K562 (cell line): ENCODE measurements around the gene TACC3.

Source experiments
- HMGN3 ChIP-seq: IDR thresholded peaks from 2 replicates; pipeline ENCODE4 v1.6.1; 2011; ENCODE audit warnings: borderline replicate concordance, low read depth, mild to moderate bottlenecking, mixed read lengths, low read length; ENCODE audit not compliant: insufficient read length; ENCODE audit errors: extremely low read depth
- PTBP1 ChIP-seq: fragments of 200-400 bp; formaldehyde crosslinking; IDR thresholded peaks from 2 replicates; pipeline ENCODE4 v1.6.1; 2017; ENCODE audit warnings: low read depth, low read length

GRCh38 chr4:1792158-1792831 lies 71.0 kb downstream of the TACC3 start:
- no peak for TF ChIP-seq PTBP1
- no peak for TF ChIP-seq HMGN3
